ENCODE data around the gene EFNA5.

GRCh38 chr5:107631805-107632362 is 38.9 kb downstream of the EFNA5 start:
- TF ChIP-seq CTCF (optimal IDR thresholded peaks at IDR 0.05 in 1 of 3, IDR thresholded peaks at IDR 0.05 in 1 of 3, conservative IDR thresholded peaks at IDR 0.05 in 1 of 3; ENCODE audit: extremely low read depth in 1 of 3, insufficient read depth in 2 of 3, low read length in 3 of 3): no peak
- no peak for TF ChIP-seq EZH2 (IDR thresholded peaks at IDR 0.05; ENCODE audit: low read length)

Data from keratinocyte (primary cell).